Osteoblast (primary cell): ENCODE results near the gene LRRC9. TPM values are rescaled to one million over a fixed set of nuclear protein-coding genes. Genes with fewer than 3 reads are reported as not detected.
"Not testable (repeated sequence)": the region's sequence is repeated elsewhere in the genome, so short reads cannot be mapped to it uniquely, and the experiment has no call there.

Experiments
- DNase-seq: peaks from one replicate; pipeline ENCODE4 v3.0.0; 2011; ENCODE audit warnings: low spot score, mixed read lengths; ENCODE audit not compliant: insufficient read length; ENCODE audit errors: missing footprints
- H2AFZ ChIP-seq: 2 replicates; pipeline ENCODE4 v1.6.0; 2011; ENCODE audit warnings: mild to moderate bottlenecking, low read length
- H3K27ac ChIP-seq: 2 replicates; pipeline ENCODE4 v1.5.1; 2011; ENCODE audit warnings: mild to moderate bottlenecking, low read depth, low read length, moderate library complexity
- H3K27me3 ChIP-seq: 2 replicates; pipeline ENCODE4 v1.6.0; 2012; ENCODE audit warnings: mild to moderate bottlenecking, control low read depth, inconsistent platforms, low read length, moderate library complexity; ENCODE audit not compliant: insufficient read depth
- H3K36me3 ChIP-seq: 2 replicates; pipeline ENCODE4 v1.5.1; 2011; ENCODE audit warnings: mild to moderate bottlenecking, low read length, control low read depth, moderate library complexity; ENCODE audit not compliant: insufficient read depth
- H3K4me1 ChIP-seq: 2 replicates; pipeline ENCODE4 v1.5.1; 2011; ENCODE audit warnings: mild to moderate bottlenecking, low read length, control low read depth, moderate library complexity; ENCODE audit not compliant: insufficient read depth
- H3K4me2 ChIP-seq: 2 replicates; pipeline ENCODE4 v1.6.0; 2011; ENCODE audit warnings: mild to moderate bottlenecking, low read length; ENCODE audit not compliant: insufficient read depth
- H3K4me3 ChIP-seq: fragments of 200-600 bp; sonication (generic); 3 replicates; pipeline ENCODE4 v1.5.1; 2012; ENCODE audit warnings: mild to moderate bottlenecking, low read length, inconsistent platforms; ENCODE audit not compliant: insufficient read depth
- H3K79me2 ChIP-seq: 2 replicates; pipeline ENCODE4 v1.6.0; 2012; ENCODE audit warnings: mild to moderate bottlenecking, low read length, control low read depth, inconsistent platforms; ENCODE audit not compliant: insufficient read depth
- H3K9me3 ChIP-seq: 2 replicates; pipeline ENCODE4 v1.5.1; 2011; ENCODE audit warnings: low read depth, low read length, control low read depth
- H4K20me1 ChIP-seq: 2 replicates; pipeline ENCODE4 v1.6.0; 2012; ENCODE audit warnings: mild to moderate bottlenecking, low read length, control low read depth; ENCODE audit not compliant: insufficient read depth
- CTCF ChIP-seq: IDR thresholded peaks from 2 replicates; pipeline ENCODE4 v1.5.1; 2011; ENCODE audit warnings: mild to moderate bottlenecking, low read depth, low read length, moderate library complexity; ENCODE audit errors: extremely low read depth
- total RNA-seq: library from RNA; depleted of rRNA; stranded (reverse); fragments of >200 nt; gene quantifications from 2 replicates; pipeline ENCODE4 v1.2.3, GENCODE V29; 2012

The LRRC9 gene
- total RNA-seq, 1 donor, result not detected

GRCh38 chr14:60014402-60014801, 94.5 kb downstream of the LRRC9 start:
- Histone ChIP-seq H3K36me3 (no peaks in the 10 kb centered on the region), H3K27me3 (no peaks in the 10 kb centered on the region), H3K79me2 (no peaks in the 10 kb centered on the region), H3K4me2 (no peak overlapping the region), H3K4me1 (no peaks in the 10 kb centered on the region), H4K20me1 (no peaks in the 10 kb centered on the region), H3K27ac (no peak overlapping the region), H2AFZ (no peak overlapping the region), H3K9me3 (no peaks in the 10 kb centered on the region), H3K4me3 (no peak overlapping the region)
- TF ChIP-seq CTCF, result no peak
- no peak for DNase-seq

- Histone ChIP-seq H3K9me3 (no peaks in the 10 kb centered on the region), H4K20me1 (no peaks in the 10 kb centered on the region), H3K4me2 (no peak overlapping the region), H3K79me2 (no peaks in the 10 kb centered on the region), H3K4me1 (no peaks in the 10 kb centered on the region), H3K36me3 (no peaks in the 10 kb centered on the region), H3K27me3 (no peaks in the 10 kb centered on the region), H3K4me3 (no peak overlapping the region), H2AFZ (no peak overlapping the region), H3K27ac (no peak overlapping the region)
- no peak for TF ChIP-seq CTCF
- no peak for DNase-seq
Measured at GRCh38 chr14:60021619-60022018, 101.7 kb downstream of the LRRC9 start.

GRCh38 chr14:60025571-60025970, 105.6 kb downstream of the LRRC9 start:
- no peaks in the 10 kb centered on the region for H4K20me1 ChIP-seq
- H3K4me2 ChIP-seq, result no peak overlapping the region
- no peaks in the 10 kb centered on the region for H3K36me3 ChIP-seq
- no peak overlapping the region for H3K27ac ChIP-seq
- TF ChIP-seq CTCF, result no peak
- no peak for DNase-seq
- no peaks in the 10 kb centered on the region for H3K4me1 ChIP-seq
- H2AFZ ChIP-seq, result no peak overlapping the region
- H3K9me3 ChIP-seq, result no peaks in the 10 kb centered on the region
- H3K27me3 ChIP-seq, result no peaks in the 10 kb centered on the region
- no peak overlapping the region for H3K4me3 ChIP-seq
- no peaks in the 10 kb centered on the region for H3K79me2 ChIP-seq

- TF ChIP-seq CTCF, result no peak
- Histone ChIP-seq H3K36me3 (no peaks in the 10 kb centered on the region), H3K27ac (no peak overlapping the region), H3K27me3 (no peaks in the 10 kb centered on the region), H3K9me3 (no peaks in the 10 kb centered on the region), H2AFZ (no peak overlapping the region), H3K79me2 (no peaks in the 10 kb centered on the region), H3K4me3 (no peak overlapping the region), H3K4me2 (no peak overlapping the region), H3K4me1 (no peaks in the 10 kb centered on the region), H4K20me1 (no peaks in the 10 kb centered on the region)
- DNase-seq, result no peak
Measured at GRCh38 chr14:60035177-60035576, 115.2 kb downstream of the LRRC9 start.

- not testable (repeated sequence) for H3K4me3 ChIP-seq, DNase-seq, H3K27me3 ChIP-seq, H3K27ac ChIP-seq, H3K9me3 ChIP-seq, H3K36me3 ChIP-seq, H3K4me1 ChIP-seq, H4K20me1 ChIP-seq, H2AFZ ChIP-seq, H3K79me2 ChIP-seq, H3K4me2 ChIP-seq
Measured at GRCh38 chr14:60047976-60048375, 128.0 kb downstream of the LRRC9 start.
